Measurements from ENCODE around the gene PEX3.
A peak's percentile ranks its signal among the peaks of the same experiment; 100 is the strongest.
"Not testable (repeated sequence)": the region's sequence is repeated elsewhere in the genome, so short reads cannot be mapped to it uniquely, and the experiment has no call there.

Gene PEX3

GRCh38 chr6:143505111-143505510 lies 54.5 kb downstream of the PEX3 start:
- no peak for DNase-seq

DNA sequence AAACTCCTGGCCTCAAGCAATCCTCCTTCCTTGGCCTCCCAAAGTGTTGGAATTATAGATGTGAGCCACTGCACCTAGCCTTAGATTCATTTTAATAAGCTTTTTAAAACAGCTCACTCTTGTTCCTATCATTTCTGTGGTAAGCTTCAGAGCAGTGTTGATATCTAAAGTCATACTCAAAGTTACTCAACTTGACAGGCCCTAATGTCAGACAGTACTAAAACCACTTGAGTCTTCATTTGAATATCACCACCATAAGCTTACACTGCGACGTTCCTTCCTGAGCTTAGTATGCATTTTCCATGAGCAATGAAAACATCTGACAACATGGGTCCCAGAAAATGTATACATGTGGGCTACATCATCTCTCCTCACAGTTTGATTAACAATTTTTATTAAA lies 54.9 kb downstream of the PEX3 start:
- no peak for DNase-seq
- intact Hi-C loops (cut with DNase I) = no loop called here

More at GRCh38 chr6:143505111-143505510, 54.5 kb downstream of the PEX3 start:
- intact Hi-C loops (cut with DNase I) = no loop called here

DNA sequence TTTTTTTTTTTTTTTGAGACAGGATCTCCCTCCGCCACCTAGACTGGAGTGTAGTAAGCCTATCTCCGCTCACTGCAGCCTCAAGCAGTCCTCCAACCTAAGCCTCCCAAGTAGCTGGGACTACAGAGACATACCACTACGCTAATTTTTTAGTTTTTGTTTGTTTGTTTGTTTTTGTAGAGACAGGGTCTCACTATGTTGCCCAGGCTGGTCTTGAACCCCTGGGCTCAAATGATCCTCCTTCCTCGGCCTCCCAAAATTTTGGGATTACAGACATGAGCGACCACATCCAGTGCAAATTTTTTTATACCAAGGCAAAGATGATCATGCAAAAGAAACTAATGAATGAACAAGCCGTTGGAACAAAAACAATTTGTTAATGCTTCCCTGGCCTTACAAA lies 55.6 kb downstream of the PEX3 start:
- no peak for DNase-seq
- intact Hi-C loops (cut with DNase I) = no loop called here

DNA sequence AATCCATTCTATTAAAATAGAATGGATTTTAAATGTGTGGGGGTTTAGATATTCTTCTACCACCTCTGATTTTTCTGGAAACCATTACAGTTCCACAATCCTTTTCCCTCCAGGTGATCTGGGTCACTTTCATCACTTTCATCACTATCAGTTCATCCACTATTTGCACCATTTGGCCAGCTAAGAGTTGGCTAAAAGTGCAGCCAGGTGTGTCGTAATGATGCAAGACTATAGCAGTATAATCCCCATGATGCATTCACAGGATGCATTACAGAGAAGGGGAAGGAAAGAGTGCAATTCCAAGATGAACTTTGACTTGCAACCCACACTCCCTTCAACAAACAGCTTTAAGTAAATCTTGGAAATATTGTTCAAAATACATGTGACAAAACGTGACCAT lies 56.0 kb downstream of the PEX3 start:
- intact Hi-C loops (cut with DNase I) = no loop called here
- no peak for DNase-seq

- intact Hi-C loops (cut with DNase I) = no loop called here
- no peak for DNase-seq
Observed at GRCh38 chr6:143507358-143508145, 56.9 kb downstream of the PEX3 start.

DNA sequence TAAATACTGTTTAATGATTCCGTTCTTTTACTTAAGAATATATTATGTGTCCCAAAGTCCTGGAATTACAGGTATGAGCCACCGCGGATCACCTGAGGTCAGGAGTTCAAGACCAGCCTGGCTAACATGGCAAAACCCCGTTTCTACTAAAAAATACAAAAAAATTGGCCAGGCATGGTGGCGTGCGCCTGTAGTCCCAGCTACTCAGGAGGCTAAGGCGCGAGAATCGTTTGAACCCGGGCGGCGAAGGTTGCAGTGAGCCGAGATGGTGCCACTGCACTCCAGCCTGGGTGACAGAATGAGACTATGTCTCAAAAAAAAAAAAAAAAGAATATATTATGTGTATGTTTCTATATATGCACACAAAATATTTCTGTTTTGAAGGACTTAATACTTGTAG lies 59.7 kb downstream of the PEX3 start:
- not testable (repeated sequence) for DNase-seq
- intact Hi-C loops (cut with DNase I) = loop anchor here (2.0 kb wide), 1 partner anchor 60 kb away; the partner anchor contains the start of genes ADAT2 and PEX3

GRCh38 chr6:143510991-143511891 lies 60.6 kb downstream of the PEX3 start, which contains the start of gene FUCA2:
Gene FUCA2 (minus strand): TSS chr6:143511720. CDS start chr6:143511634, 86 bp downstream.
- DNase-seq = peak; percentile 79 to 98 (median 85)
- intact Hi-C loops (cut with DNase I) = loop anchor here (2.0 kb wide), 1 partner anchor 60 kb away; the partner anchor contains the start of genes ADAT2 and PEX3

- no peak for DNase-seq
- intact Hi-C loops (cut with DNase I) = no loop called here
Observed at GRCh38 chr6:143513410-143513809, 62.8 kb downstream of the PEX3 start.

DNA sequence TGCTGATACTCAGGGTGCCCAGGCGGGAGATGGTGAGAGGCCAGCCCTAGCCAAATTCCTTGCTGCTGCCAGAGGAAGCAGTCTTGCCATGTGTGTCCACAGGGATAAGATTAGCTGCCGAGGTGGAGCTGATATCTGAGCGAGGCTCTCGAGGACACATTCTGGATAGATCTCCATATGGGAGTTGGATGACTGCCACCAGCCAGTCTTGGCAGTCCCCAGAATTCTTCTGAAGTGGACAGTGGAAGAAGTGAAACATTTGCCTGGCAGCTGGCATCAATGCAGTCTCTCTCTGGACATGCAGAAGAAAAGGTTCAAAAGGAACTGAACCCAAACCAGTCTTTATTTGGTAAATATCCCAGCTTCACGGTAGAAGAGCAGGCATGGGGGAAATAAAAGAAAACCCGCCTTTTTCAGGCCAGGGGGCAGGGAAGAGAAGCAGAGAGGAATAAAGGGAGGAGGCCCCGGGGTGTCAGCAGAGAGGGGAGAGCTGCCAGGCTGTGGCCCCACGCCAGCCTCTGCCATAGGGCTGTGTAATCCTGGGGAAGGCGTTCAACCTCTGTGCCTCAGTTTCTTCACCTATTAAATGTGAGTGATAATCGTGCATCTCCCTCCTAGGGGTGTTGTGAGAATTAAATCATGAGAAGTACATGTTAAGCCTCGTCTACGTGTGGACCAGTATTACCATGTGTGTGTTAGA lies 64.6 kb downstream of the PEX3 start:
- intact Hi-C loops (cut with DNase I) = no loop called here
- DNase-seq = peak in 7 of 10 donors; percentile 13 to 85 (median 45)

- DNase-seq = peak in 1 of 10 donors; percentile 66
Observed at GRCh38 chr6:143515766-143516355, 65.3 kb downstream of the PEX3 start.

DNA sequence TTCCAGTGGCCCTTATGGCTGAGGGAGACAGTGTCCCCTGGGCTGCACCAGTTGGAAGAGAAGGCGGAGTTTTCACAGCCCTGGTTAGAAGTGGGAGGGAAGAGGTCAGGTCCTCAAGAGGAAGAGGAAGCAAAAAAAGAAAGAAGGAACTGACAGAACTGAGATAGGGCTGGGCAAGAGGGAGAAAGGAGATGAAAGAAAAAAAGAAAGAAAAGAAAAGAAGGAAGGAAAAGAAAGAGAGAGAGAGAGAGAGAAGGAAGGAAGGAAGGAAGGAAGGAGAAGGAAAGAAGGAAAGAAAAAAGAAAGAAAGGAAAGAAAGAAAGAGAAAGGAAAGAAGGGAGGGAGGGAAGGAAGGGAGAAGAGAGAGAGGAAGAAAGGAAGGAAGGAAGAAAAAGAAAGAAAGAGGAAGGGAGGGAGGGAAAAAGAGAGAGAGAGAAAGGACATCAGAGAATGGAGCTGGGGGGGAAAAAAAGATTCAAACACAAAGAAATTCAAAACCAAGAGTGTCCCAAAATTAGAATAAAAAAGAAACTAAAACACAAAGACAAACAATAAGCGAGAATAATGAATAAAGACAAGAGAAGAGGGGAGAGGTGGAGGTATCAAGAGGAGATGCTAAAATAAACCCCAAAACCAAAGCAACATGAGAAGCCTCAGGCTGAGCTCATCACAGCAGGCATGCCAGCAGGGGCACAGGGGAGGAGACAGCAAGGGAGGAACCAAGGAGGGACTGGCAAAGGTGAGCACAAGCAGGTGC lies 66.3 kb downstream of the PEX3 start:
- no peak for DNase-seq
- intact Hi-C loops (cut with DNase I) = no loop called here

More at GRCh38 chr6:143515766-143516355, 65.3 kb downstream of the PEX3 start:
- intact Hi-C loops (cut with DNase I) = no loop called here

DNA sequence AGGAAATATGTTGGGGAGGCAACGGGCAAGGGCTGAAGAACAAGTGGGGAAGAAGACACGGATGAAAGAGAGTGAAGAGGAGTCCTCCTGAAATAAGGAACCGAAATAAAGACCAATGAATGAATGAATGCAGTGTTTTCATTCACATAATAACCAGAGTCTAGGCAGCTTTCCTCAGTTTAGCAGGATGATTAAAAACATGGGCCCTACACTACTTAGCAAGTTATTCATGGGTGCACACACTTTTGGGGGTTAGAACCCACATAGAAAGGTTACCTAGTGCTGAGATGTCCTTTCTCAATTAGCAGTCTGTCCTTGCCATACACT lies 66.8 kb downstream of the PEX3 start:
- intact Hi-C loops (cut with DNase I) = no loop called here

DNA sequence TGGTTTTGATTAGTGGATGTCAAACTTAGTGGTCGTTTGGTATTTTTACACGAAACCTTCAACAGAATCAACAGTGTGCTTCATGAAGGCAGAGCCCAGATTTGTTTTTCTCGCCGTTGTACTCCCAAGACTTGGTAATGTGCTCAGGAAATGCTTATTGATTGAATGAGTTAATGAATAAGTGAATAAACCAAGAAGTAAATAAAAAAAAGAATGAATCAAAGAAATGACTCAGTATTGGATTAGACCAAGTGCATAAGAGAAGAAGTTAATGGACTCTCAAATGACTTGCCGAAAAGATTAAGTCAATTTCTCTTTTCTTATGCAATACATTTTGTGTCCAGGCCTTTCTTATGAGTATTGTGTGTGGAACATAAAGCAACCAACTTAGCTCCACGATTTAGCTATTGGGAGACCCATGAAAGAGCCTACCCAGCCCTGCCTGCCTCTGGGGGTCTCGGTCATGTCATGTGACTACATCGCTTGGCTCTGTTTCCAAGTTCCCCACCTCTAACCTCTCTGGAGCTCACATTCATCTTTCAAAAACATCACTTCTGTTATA lies 71.5 kb downstream of the PEX3 start:
- intact Hi-C loops (cut with DNase I) = no loop called here
- no peak for DNase-seq

More for the DNA sequence above, 66.8 kb downstream of the PEX3 start:
- no peak for DNase-seq

GRCh38 chr6:143525356-143525755 lies 74.8 kb downstream of the PEX3 start:
- DNase-seq = no peak
- intact Hi-C loops (cut with DNase I) = no loop called here

DNA sequence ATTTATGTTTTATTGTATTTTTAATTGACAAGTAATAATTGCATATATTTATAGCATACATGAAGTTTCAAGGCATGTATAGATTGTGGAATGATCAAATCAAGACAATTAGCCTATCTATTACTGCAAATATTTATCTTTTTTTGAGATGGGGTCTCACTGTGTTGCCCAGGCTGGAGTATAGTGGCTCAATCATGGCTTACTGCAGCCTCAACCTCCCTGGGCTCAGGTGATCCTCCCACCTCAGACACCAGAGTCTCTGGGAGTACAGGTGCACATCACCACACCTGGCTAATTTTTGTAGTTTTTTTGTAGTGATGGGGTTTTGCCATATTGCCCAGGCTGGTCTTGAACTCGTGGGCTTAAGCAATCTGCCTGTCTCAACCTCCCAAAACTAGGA lies 77.1 kb downstream of the PEX3 start:
- intact Hi-C loops (cut with DNase I) = no loop called here

GRCh38 chr6:143528164-143528811 lies 77.7 kb downstream of the PEX3 start:
- intact Hi-C loops (cut with DNase I) = no loop called here
- DNase-seq = no peak

More for the DNA sequence above, 77.1 kb downstream of the PEX3 start:
- DNase-seq = no peak

- DNase-seq = no peak
Observed at GRCh38 chr6:143529095-143529494, 78.5 kb downstream of the PEX3 start.

DNA sequence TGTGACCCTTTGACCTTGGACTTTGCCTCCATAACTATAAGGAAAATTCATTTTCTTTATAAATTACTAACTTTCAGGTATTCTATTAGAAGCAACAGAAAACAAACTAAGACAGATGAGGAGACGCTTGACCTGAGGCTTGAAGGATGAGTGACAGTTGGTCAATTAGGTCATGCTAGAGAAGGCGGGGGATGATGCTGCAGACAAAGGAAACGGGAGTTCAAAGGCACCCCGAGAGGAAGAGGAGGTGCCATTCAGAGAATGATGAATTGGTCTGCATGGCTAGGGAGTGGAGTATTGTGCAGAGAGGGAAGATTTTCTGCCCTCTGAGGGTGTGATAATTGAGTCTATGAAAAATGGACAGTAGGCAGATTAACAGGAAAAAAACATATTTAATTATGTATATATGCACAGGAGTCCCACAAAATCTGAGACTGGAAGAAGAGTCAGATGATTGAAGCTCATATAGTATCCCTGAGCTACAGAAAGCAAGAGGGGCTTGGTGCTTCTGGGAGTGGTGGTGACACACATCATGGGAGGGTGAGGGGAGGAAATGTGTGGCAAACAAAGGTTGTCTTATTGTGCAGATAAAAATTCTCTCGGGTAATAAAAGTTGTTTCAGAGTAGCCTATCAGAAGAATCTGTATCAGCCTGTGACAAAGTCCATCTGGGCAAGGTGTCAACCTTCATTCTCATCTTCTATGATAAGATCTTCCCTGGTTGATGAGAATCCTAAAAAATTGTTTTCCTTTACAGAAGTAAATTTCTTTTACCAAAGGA lies 81.3 kb downstream of the PEX3 start:
- DNase-seq = no peak
- intact Hi-C loops (cut with DNase I) = no loop called here

More at GRCh38 chr6:143529095-143529494, 78.5 kb downstream of the PEX3 start:
- intact Hi-C loops (cut with DNase I) = no loop called here
